Ovary (tissue), 3 donors: ENCODE data around the gene TMEM59L.

Source experiments
- CTCF ChIP-seq, 3 donors: fragments of 450-650 bp in 2 of 3; fragments of 200-600 bp in 1 of 3; IDR thresholded peaks; one replicate each; pipeline versions ENCODE4 v1.5.1 to v1.8.0; 2016 to 2022; ENCODE audit warnings: antibody characterized with exemption in 3 of 3, mild to moderate bottlenecking in 1 of 3
- EP300 ChIP-seq: sonication (generic); formaldehyde crosslinking; IDR thresholded peaks from one replicate; pipeline ENCODE4 v1.6.1; 2017; ENCODE audit warnings: antibody characterized with exemption
- POLR2A ChIP-seq: fragments of 450-650 bp; IDR thresholded peaks from one replicate; pipeline ENCODE4 v1.6.1; 2017; ENCODE audit warnings: antibody characterized with exemption, mild to moderate bottlenecking, moderate library complexity
- donor health status: DM: no; HTN: no; CAD: no.

GRCh38 chr19:18636183-18636968 is 23.7 kb downstream of the TMEM59L start:
- TF ChIP-seq POLR2A (peak; percentile 20), CTCF (IDR thresholded peaks at IDR 0.05) (no peak), EP300 (no peak)
